NB4 (cell line): ENCODE results near the gene ERI2.

Experiments
- CTCF ChIP-seq: IDR thresholded peaks from one replicate; pipeline ENCODE4 v1.5.1; 2012; ENCODE audit warnings: low read depth, low read length
- MAX ChIP-seq: IDR thresholded peaks from 2 replicates; pipeline ENCODE4 v1.6.1; 2011; ENCODE audit warnings: low read depth, low read length
- POLR2A ChIP-seq: IDR thresholded peaks from 2 replicates; pipeline ENCODE4 v1.6.1; 2011; ENCODE audit warnings: mild to moderate bottlenecking; ENCODE audit not compliant: insufficient read length; ENCODE audit errors: extremely low read depth

- no peak for TF ChIP-seq CTCF
- no peak for TF ChIP-seq POLR2A
- TF ChIP-seq MAX = no peak
Measured at GRCh38 chr16:20838240-20838639, 32.0 kb upstream of the ERI2 start.
